GM18873 (cell line): ENCODE data around the gene TSPAN31.
"Not testable (repeated sequence)": the region's sequence is repeated elsewhere in the genome, so short reads cannot be mapped to it uniquely, and the experiment has no call there.

Experiments used
- ATAC-seq: cut with Tn5 transposase; IDR thresholded peaks from one replicate; pipeline ENCODE4 v1.9.1; 2021; ENCODE audit warnings: mild to moderate bottlenecking, moderate library complexity, moderate number of reproducible peaks; ENCODE audit not compliant: unreplicated experiment, low FRiP score

Gene TSPAN31, protein sequence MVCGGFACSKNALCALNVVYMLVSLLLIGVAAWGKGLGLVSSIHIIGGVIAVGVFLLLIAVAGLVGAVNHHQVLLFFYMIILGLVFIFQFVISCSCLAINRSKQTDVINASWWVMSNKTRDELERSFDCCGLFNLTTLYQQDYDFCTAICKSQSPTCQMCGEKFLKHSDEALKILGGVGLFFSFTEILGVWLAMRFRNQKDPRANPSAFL

DNA sequence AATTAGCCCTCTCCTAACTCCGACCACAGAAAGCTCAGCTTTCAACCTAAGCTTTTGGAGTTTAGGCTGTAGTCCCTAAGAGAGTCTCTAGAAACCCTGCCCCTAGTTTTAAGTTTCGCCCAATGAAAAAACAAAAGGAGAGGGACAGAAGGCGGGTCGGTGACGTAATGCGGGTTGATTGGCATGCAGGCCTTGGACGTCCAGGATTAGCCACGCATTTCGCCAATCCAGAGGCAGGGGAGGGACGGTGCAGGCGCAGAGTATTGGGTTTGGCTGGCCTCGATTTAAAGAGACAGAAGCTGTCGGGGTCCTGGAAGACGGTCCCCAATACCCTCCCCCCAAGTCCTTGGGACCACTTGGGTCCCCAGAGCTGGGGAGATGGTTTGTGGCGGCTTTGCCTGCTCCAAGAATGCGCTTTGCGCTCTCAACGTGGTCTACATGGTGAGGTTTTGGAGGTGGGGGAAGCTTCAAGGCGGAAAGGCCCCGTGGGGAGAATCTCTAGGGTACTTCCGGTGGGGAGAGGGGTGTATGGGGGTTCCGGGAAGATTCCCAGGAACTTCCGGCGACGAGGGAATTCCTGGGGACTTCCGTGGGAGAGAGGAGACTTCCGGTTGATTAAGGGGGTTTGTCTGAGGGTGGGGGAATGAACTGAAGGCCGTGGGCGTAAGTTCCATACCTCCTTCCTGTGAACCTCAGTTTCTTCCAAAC, at the start of gene TSPAN31:
Gene TSPAN31 (plus strand): TSS at position 263 of the 708 bp plus-strand sequence. CDS start 116 bp downstream, at position 379.
- peak; percentile 79 for ATAC-seq

DNA sequence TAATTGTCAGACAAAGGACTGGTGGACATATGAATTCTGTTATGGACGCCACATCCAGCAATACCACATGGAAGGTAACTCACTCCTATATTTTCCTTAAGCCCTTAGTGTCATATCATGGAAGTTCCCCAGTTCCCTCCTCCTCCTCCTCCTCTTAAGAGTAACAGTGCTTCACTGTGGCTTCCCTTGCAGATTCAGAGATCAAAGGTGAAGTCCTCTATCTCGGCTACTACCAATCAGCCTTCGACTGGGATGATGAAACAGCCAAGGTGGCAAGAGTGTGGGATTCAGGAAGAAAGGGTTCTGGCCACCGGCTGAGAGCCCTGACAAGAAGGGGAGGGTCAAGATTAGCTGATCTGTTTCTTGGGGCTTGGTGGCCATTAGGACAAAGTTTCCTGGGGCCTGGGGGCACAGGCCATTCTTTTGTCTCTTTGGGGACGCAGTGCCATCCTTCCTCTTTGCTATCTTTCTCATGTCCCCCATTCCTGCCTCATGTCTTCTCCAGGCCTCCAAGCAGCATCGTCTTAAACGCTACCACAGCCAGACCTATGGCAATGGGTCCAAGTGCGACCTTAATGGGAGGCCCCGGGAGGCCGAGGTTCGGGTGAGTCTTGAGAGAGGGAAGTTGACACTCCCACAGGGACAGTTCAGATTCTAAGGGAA, 48.9 kb upstream of the TSPAN31 start:
- no peak for ATAC-seq

DNA sequence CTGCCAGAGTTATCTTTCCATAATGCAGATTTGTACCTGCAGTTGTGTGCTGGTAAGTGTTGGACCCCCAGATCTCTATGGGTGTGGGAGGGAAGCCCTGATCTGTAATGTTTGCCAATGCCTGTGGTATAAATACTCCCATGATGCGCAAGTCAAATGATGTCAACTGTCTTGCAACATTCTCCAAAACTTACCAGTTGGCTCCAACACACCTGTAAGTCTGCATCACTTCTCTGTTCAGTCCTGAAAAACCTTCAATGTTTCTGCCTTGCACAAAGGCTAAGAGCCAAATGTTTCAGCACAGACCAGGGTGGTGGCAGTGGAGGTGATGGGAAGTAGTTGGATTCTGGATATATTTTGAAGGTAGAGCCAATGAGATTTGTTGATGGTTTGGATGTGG, 47.8 kb upstream of the TSPAN31 start:
- ATAC-seq: no peak

DNA sequence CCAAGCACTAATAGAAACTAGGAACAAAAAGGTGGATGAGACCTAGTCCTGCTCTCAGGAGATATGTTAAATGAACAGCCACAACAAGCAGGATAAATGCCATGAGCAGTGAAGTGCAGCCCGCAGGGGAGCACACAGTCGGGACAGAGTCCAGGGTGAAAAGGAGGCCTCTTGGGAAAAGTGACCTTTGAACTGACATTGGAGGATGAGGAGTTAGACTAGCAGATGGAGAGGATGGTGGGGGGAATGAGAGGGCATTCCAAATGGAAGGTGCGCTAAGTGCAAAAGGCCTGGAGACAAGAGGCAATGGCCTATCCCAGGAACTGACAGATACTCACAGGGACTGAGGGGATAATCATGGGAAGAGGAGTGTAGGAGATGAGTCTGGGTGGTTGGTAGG, 46.4 kb upstream of the TSPAN31 start:
- ATAC-seq: no peak

DNA sequence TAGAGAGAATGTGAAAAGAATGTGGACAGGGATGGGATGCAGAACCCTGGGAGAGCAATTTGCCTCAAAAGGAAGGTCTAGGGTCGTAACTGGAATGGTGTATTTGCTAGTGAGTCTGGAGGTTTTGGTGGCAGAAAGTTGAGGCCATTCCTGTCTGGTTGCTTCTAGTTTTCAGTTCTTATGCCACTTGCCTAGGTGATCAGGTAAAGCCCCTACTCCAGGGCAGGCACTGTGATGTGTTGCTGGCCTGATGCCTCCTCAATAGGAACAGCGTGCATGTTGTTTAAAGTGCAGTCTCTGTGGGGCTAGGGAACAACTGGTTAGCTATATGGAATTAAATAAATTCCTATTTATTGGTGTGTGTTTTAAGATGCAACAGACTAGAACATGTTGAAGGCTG, 44.5 kb upstream of the TSPAN31 start:
- ATAC-seq: no peak

DNA sequence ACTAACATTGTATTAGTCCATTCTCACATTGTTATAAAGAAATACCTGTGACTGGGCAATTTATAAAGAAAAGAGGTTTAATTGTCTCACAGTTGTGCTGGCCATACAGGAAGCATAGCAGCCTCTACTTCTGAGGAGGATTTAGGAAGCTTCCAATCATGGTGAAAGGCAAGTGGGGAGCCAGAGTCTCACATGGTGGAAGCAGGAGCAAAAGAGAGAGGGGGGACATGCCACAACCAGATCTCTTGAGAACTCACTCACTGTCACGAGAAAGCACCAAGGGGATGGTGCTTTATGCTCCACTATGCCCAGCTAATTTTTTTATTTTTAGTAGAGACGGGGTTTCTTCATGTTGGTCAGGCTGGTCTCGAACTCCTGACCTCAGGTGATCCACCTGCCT, 37.6 kb upstream of the TSPAN31 start:
- ATAC-seq: no peak

DNA sequence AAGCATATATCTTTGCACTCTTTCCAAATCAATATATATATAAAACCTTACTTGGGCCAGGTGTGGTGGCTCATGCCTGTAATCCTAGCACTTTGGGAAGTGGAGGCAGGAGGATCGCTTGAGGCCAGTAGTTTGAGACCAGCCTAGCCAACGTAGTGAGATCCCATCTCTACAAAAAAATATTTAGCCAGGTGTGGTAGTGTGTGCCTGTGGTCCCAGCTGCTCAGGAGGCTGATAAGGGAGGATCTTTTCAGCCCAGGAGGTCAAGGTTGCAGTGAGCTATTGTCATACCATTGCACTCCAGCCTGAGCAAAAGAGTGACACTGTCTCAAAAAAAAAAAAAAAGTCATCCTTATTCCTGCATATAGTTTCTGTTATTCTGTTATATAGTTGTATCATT, 36.5 kb upstream of the TSPAN31 start:
- no peak for ATAC-seq

DNA sequence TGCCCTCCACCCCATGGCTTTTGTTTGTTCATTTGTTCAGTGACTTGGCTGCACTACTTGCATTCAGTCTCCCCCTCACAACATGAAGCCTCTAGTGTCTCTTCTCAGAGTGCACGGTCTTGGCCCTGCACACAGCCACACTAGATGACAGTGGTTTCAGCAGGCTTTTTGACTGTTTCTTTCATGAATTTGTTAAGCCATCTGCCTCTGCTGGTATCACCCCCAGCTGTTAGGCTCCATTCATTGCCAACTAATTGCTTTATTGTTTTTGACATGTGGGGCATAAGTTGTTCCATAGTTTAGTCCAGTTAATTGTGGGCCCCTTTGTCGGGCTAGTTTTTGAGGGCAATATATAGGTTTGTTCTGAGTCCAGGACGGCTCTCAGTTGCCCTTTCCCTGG, 32.1 kb upstream of the TSPAN31 start:
- no peak for ATAC-seq

DNA sequence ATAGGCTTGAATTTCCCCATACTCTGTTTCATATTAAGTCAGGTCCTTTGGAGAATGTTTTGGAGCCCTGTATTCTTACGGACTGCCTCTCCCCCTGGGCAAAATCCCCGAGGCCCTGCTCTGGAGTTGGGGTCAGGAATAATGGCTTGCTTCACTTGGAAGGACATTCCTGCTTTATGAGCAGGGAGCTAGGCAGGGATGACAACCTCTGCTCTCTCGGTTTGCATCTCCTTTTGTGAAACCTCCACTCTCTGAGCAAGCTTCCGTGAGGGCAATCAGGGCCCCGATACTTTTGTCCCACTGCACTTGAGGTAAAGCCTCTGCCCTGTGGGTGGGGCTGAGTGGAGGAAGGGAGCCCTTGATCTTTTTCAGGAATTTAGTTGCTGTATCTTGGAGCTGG, 31.6 kb upstream of the TSPAN31 start:
- ATAC-seq: no peak

DNA sequence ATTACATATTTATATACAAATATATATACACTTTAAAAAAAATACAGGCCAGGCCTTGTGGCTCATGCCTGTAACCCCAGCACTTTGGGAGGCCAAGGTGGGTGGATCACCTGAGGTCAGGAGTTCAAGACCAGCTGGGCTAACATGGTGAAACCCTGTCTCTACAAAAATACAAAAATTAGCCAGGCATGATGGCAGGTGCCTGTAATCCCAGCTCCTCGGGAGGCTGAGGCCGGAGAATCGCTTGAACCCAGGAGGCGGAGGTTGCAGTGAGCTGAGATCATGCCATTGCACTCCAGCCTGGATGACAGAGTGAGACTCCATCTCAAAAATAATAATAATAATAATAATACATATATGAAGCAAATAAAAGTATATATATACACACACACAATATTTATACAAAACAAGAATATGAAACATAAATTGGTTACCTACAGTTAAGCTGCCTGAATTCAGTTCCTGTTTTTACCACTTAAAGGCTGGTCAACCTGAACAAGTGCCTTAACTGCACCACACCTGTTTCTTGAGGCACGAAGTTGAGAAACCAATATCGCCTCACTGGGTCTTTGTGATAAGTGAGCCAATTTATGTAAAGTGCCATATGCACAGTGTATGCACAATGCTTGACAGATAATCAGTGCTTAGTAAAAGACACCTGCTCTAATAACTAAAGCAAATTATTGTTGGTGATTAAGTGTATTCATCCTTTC, 29.6 kb upstream of the TSPAN31 start:
- ATAC-seq: not testable (repeated sequence)

DNA sequence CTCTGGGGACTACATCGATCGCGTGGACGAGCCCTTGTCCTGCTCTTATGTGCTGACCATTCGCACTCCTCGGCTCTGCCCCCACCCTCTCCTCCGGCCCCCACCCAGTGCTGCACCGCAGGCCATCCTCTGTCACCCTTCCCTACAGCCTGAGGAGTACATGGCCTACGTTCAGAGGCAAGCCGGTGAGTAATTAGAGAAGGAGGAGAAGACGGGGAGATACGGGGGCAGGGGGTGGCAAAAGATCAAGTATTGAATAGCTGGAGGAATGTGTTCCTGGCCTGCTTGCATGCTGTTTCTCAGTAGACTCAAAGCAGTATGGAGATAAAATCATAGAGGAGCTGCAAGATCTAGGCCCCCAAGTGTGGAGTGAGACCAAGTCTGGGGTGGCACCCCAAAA, 29.1 kb upstream of the TSPAN31 start:
- no peak for ATAC-seq

DNA sequence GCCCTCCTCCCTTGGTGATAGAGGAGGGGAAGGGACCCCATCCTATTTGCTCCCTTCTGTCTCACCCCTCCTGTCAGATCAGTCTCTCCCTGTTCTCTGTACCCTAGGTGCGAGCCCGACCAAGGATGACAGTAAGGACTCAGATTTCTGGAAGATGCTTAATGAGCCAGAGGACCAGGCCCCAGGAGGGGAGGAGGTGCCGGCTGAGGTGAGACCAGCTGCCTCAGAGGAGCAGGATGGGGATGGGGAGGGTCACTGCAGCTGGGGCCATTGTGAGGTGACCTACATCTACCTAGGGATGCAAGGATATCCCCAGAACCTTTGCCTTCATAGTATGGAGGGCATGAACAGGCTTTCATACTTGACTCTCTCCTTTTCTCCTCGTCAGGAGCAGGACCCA, 28.5 kb upstream of the TSPAN31 start:
- ATAC-seq: no peak

DNA sequence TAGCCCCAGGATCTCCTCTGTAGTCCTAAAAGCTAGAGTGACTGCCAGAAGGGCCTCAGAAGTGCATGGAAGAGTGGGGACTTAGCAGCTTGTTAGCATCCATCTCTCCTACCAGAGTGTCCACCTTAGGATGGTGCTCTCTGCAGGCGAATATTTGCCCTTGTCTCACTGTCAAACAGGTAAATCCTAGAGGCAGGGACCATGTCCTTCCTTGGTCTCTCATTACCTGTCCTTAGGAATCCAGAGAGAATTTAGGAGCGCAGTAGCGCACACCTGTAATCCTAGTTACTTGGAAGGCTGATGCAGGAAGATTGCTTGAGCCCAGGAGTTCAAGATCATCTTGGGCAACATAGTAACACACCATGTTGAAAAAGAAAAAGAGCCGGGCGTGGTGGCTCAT, 27.7 kb upstream of the TSPAN31 start:
- no peak for ATAC-seq

DNA sequence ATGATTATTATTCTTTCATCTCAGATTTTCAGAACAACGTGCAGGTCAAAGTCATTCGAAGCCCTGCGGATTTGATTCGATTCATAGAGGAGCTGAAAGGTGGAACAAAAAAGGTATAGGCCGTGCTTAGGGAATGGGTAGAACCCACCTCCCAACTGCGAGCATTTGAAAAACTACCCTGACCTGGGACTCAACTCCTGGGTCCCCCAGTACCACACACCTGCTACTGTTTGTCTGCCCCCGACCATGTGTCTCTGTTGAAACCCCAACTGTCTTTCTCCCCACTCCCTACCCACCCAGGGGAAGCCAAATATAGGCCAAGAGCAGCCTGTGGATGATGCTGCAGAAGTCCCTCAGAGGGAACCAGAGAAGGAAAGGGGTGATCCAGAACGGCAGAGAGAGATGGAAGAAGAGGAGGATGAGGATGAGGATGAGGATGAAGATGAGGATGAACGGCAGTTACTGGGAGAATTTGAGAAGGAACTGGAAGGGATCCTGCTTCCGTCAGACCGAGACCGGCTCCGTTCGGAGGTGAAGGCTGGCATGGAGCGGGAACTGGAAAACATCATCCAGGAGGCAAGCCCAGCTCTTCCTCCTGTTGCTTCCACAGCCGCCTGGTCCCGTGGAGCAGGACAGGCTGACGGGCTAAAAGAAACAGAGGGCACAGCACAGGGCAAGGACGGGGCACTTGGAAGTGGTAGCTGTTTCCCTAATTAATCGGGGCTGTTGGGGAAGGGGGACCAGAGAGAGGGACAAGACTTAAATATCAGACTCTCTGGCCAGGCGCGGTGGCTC, 26.8 kb upstream of the TSPAN31 start:
- no peak for ATAC-seq

DNA sequence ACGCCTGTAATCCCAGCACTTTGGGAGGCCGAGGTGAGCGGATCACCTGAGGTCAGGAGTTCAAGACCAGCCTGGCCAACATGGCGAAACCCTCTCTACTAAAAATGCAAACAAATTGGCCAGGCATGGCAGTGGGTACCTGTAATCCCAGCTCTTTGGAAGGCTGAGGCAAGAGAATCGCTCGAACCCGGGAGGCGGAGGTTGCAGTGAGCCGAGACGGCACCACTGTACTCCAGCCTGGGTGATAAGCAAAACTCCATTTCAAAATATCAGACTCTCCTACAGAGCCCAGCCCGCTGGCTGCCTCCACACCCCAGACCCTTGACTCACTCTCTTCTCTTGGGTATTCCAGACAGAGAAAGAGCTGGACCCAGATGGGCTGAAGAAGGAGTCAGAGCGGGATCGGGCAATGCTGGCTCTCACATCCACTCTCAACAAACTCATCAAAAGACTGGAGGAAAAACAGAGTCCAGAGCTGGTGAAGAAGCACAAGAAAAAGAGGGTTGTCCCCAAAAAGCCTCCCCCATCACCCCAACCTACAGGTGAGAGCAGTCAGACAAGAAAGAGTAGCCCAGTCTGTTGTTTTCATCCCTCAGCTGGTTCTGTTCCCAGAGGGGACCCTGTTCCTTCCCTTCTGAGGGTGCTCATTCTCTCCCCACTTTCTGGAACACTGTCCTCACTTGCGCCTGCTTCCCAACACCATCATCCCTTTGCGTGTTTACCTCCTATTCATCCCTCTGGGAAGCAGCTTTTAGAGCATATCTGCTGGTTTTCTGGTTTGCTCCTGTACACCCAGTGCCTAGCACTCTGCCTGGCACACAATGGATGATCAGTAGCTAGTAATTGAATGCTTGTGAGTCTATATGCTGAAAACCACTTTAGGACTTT, 26.0 kb upstream of the TSPAN31 start:
- ATAC-seq: no peak

DNA sequence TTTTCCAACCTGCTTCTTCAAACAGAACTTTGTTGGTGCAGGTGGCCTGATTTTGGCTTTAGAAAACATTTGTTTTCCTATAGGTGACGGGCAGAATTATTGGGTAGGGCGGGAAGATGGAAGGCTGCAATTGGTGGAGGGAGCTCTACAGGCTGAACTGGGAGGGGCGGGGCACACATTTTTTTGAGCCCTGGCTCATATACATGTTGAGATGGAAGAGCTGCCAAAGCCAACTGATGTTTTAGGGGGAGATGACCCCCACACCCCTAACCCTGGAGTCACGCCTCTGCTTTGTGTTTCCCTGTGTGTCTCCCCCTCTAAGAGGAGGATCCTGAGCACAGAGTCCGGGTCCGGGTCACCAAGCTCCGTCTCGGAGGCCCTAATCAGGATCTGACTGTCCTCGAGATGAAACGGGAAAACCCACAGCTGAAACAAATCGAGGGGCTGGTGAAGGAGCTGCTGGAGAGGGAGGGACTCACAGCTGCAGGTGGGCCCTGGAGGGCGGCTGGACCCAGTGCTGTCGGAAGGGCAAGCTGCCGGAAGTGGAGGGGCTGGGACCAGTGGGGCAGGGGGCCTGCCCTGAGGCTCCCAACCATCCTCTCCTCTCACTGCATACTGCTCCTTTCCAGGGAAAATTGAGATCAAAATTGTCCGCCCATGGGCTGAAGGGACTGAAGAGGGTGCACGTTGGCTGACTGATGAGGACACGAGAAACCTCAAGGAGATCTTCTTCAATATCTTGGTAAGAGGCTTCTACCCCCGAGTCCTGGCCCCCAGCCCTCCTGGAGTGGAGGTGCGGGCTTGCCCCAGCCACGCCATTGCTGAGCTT, 24.8 kb upstream of the TSPAN31 start:
- ATAC-seq: no peak

DNA sequence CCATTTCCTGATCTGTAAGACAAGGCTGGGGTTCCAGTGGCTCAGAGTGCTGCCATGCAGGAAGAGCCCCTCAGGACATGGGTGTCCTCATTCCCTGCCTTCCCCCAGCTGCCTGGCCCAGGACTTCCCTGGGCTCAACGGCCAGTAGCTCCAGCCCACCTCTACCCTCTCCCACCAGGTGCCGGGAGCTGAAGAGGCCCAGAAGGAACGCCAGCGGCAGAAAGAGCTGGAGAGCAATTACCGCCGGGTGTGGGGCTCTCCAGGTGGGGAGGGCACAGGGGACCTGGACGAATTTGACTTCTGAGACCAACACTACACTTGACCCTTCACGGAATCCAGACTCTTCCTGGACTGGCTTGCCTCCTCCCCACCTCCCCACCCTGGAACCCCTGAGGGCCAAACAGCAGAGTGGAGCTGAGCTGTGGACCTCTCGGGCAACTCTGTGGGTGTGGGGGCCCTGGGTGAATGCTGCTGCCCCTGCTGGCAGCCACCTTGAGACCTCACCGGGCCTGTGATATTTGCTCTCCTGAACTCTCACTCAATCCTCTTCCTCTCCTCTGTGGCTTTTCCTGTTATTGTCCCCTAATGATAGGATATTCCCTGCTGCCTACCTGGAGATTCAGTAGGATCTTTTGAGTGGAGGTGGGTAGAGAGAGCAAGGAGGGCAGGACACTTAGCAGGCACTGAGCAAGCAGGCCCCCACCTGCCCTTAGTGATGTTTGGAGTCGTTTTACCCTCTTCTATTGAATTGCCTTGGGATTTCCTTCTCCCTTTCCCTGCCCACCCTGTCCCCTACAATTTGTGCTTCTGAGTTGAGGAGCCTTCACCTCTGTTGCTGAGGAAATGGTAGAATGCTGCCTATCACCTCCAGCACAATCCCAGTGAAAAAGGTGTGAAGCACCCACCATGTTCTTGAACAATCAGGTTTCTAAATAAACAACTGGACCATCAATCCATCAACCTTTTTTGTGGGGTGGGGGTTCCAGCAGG, 23.9 kb upstream of the TSPAN31 start:
- ATAC-seq: no peak
